H1 (cell line): ENCODE data around the gene ADAM19. TPM values are rescaled to one million over a fixed set of nuclear protein-coding genes. Genes with fewer than 3 reads are reported as not detected.

Experiments used
- CTCF ChIA-PET: fragments of 300-600 bp; sonication (Branson Sonifier 250); formaldehyde crosslinking; loops from one replicate; lab custom pipeline; 2021; ENCODE audit not compliant: partially characterized antibody; lab: Charles Lee
- POLR2A ChIA-PET: fragments of 300-600 bp; sonication (Branson Sonifier 250); formaldehyde crosslinking; loops from one replicate; lab custom pipeline; 2021; ENCODE audit warnings: inconsistent platforms; ENCODE audit not compliant: partially characterized antibody; lab: Charles Lee
- DNase-seq, 2 experiments: peaks; one replicate each; pipeline versions ENCODE4 v3.0.0 to v3.0.0-alpha.2; 2010 to 2022; ENCODE audit warnings: low spot score in 2 of 2, low read depth in 1 of 2, mixed read lengths in 1 of 2
- FAIRE-seq: peaks from 2 replicates; lab custom pipeline; 2011; peaks lifted over from hg19 to GRCh38; lab: Jason Lieb, UNC
- H2AFZ ChIP-seq: 2 replicates; pipeline ENCODE4 v1.8.1; 2012; ENCODE audit warnings: low read length, inconsistent platforms
- H2AK5ac ChIP-seq: 2 replicates; pipeline ENCODE4 v1.6.1; 2013; ENCODE audit warnings: low read depth, low read length
- H2BK120ac ChIP-seq: replicated peaks from 2 replicates; pipeline ENCODE3; 2013; ENCODE audit warnings: low read depth, low read length, inconsistent platforms
- H2BK12ac ChIP-seq: 2 replicates; pipeline ENCODE4 v1.6.1; 2013; ENCODE audit warnings: low read depth, low read length
- H2BK15ac ChIP-seq: 2 replicates; pipeline ENCODE4 v1.6.1; 2013; ENCODE audit warnings: low read length
- H2BK20ac ChIP-seq: 2 replicates; pipeline ENCODE4 v1.6.1; 2013; ENCODE audit warnings: low read length
- H2BK5ac ChIP-seq: 2 replicates; pipeline ENCODE4 v1.6.1; 2013; ENCODE audit warnings: low read depth, low read length
- H3K14ac ChIP-seq: 2 replicates; pipeline ENCODE4 v1.6.1; 2013; ENCODE audit warnings: inconsistent platforms; ENCODE audit not compliant: insufficient read length
- H3K18ac ChIP-seq: 2 replicates; pipeline ENCODE4 v1.6.1; 2013; ENCODE audit warnings: low read length; ENCODE audit errors: extremely low read depth
- H3K23ac ChIP-seq: 2 replicates; pipeline ENCODE4 v1.6.1; 2013; ENCODE audit warnings: inconsistent platforms; ENCODE audit not compliant: insufficient read length
- H3K23me2 ChIP-seq: 2 replicates; pipeline ENCODE4 v1.6.1; 2013; ENCODE audit warnings: low read depth, low read length
- H3K27ac ChIP-seq: 2 replicates; pipeline ENCODE4 v1.6.1; 2011; ENCODE audit warnings: low read depth, low read length, inconsistent platforms
- H3K27me3 ChIP-seq, 4 experiments: replicated peaks in 1 of 4; 1 replicate in 1 of 4; 2 replicates in 3 of 4; pipeline versions ENCODE4 v1.6.1 to v1.8.1; 2011 to 2013; ENCODE audit warnings: low read length in 3 of 4, mild to moderate bottlenecking in 3 of 4, inconsistent platforms in 2 of 4, mixed read lengths in 2 of 4, moderate library complexity in 1 of 4; ENCODE audit not compliant: control insufficient read depth in 3 of 4, insufficient read depth in 3 of 4; ENCODE audit errors: extremely low read depth in 1 of 4
- H3K36me3 ChIP-seq, 4 experiments: 2 replicates each; pipeline versions ENCODE4 v1.6.1 to v1.8.1; 2011 to 2013; ENCODE audit warnings: mild to moderate bottlenecking in 4 of 4, low read length in 3 of 4, moderate library complexity in 2 of 4, control low read depth in 1 of 4, inconsistent platforms in 1 of 4; ENCODE audit not compliant: insufficient read depth in 4 of 4, control insufficient read depth in 2 of 4
- H3K4ac ChIP-seq: replicated peaks from 2 replicates; pipeline ENCODE3; 2013; ENCODE audit warnings: low read length, low read depth, mixed read lengths, inconsistent platforms; ENCODE audit not compliant: insufficient read length
- H3K4me1 ChIP-seq, 4 experiments: replicated peaks in 1 of 4; 1 replicate in 1 of 4; 2 replicates in 3 of 4; pipeline versions ENCODE4 v1.6.1 to v1.8.1; 2011 to 2013; ENCODE audit warnings: low read length in 3 of 4, inconsistent platforms in 2 of 4, mixed read lengths in 1 of 4; ENCODE audit not compliant: insufficient read depth in 4 of 4, control insufficient read depth in 3 of 4
- H3K4me2 ChIP-seq, 2 experiments: 2 replicates each; pipeline versions ENCODE4 v1.6.1 to v1.8.1; 2011 to 2013; ENCODE audit warnings: low read depth in 2 of 2, low read length in 2 of 2, control low read depth in 1 of 2, inconsistent platforms in 1 of 2, mild to moderate bottlenecking in 1 of 2; ENCODE audit not compliant: insufficient read depth in 1 of 2
- H3K4me3 ChIP-seq, 4 experiments: fragments of 200-600, 300-600 bp in 1 of 4; sonication (generic), shearing (Covaris generic), sonication (Bioruptor Twin) in 1 of 4; 2 replicates each; pipeline versions ENCODE4 v1.5.1 to v1.8.1; 2011 to 2016; ENCODE audit warnings: low read length in 4 of 4, low read depth in 3 of 4, control low read depth in 2 of 4, inconsistent platforms in 2 of 4, mild to moderate bottlenecking in 2 of 4, mixed read lengths in 1 of 4, moderate library complexity in 1 of 4; ENCODE audit not compliant: insufficient read depth in 2 of 4; ENCODE audit errors: extremely low read depth in 1 of 4
- H3K56ac ChIP-seq: replicated peaks from 2 replicates; pipeline ENCODE3; 2013; ENCODE audit warnings: low read depth, mild to moderate bottlenecking, mixed read lengths, low read length, inconsistent platforms; ENCODE audit not compliant: insufficient read length
- H3K79me1 ChIP-seq: 2 replicates; pipeline ENCODE4 v1.6.1; 2013; ENCODE audit warnings: low read depth, low read length, control low read depth
- H3K79me2 ChIP-seq, 2 experiments: 2 replicates each; pipeline versions ENCODE4 v1.6.1 to v1.8.1; 2012 to 2013; ENCODE audit warnings: low read length in 2 of 2, mild to moderate bottlenecking in 2 of 2, inconsistent platforms in 1 of 2; ENCODE audit not compliant: insufficient read depth in 2 of 2, control insufficient read depth in 1 of 2
- H3K9ac ChIP-seq, 4 experiments: replicated peaks in 1 of 4; 1 replicate in 1 of 4; 2 replicates in 3 of 4; pipeline versions ENCODE4 v1.6.1 to v1.8.1; 2011 to 2013; ENCODE audit warnings: low read depth in 3 of 4, low read length in 3 of 4, control low read depth in 2 of 4, mild to moderate bottlenecking in 2 of 4, moderate library complexity in 2 of 4, inconsistent platforms in 1 of 4; ENCODE audit errors: extremely low read depth in 1 of 4
- H3K9me3 ChIP-seq, 2 experiments: 2 replicates each; pipeline versions ENCODE4 v1.6.1 to v1.8.1; 2012 to 2013; ENCODE audit warnings: mild to moderate bottlenecking in 2 of 2, moderate library complexity in 2 of 2, control low read depth in 1 of 2, inconsistent platforms in 1 of 2, low read depth in 1 of 2, low read length in 1 of 2, mixed read lengths in 1 of 2; ENCODE audit not compliant: insufficient read depth in 2 of 2
- H4K20me1 ChIP-seq, 2 experiments: replicated peaks in 1 of 2; 2 replicates each; pipeline versions ENCODE3 to v1.8.1; 2011 to 2013; ENCODE audit warnings: inconsistent platforms in 2 of 2, low read length in 2 of 2, mild to moderate bottlenecking in 1 of 2; ENCODE audit not compliant: insufficient read depth in 2 of 2, control insufficient read depth in 1 of 2
- H4K5ac ChIP-seq: 2 replicates; pipeline ENCODE4 v1.6.1; 2013; ENCODE audit warnings: low read length, low read depth, mixed read lengths, inconsistent platforms; ENCODE audit not compliant: insufficient read length
- H4K8ac ChIP-seq: 2 replicates; pipeline ENCODE4 v1.8.0; 2013; ENCODE audit warnings: mild to moderate bottlenecking, moderate library complexity, low read length, inconsistent platforms; ENCODE audit not compliant: insufficient read depth; ENCODE audit errors: extremely low read depth
- H4K91ac ChIP-seq: replicated peaks from 2 replicates; pipeline ENCODE3; 2013; ENCODE audit warnings: low read length, mixed read lengths, inconsistent platforms; ENCODE audit not compliant: insufficient read length
- RNF2 ChIP-seq: fragments of 200-900, 300-1000 bp; sonication (generic); IDR thresholded peaks from 2 replicates; pipeline ENCODE4 v1.7.1; 2016; ENCODE audit warnings: borderline replicate concordance, low read depth, mild to moderate bottlenecking, antibody characterized with exemption, low read length; ENCODE audit not compliant: poor library complexity, severe bottlenecking; ENCODE audit errors: missing control alignments
- SIRT6 ChIP-seq: IDR thresholded peaks from one replicate; pipeline ENCODE4 v1.7.1; 2012; ENCODE audit warnings: low read length, inconsistent platforms
- WGBS, 2 experiments: shearing (Covaris generic) in 1 of 2; methylation state at CpG; one replicate each; pipeline versions ENCODE4 v1.1.6 to v1.1.7; 2013 to 2015; ENCODE audit warnings: low lambda C conversion rate in 2 of 2, mixed read lengths in 2 of 2, inconsistent platforms in 1 of 2, low coverage in 1 of 2, missing lambda C conversion rate in 1 of 2; ENCODE audit not compliant: insufficient replicate concordance in 2 of 2, insufficient coverage in 1 of 2, insufficient read length in 1 of 2; ENCODE audit errors: extremely low coverage in 1 of 2, missing lambda C conversion rate in 1 of 2; 5-methylcytosine and 5-hydroxymethylcytosine counted together
- polyA plus RNA-seq, 7 experiments: library from polyadenylated mRNA; depleted of rRNA in 3 of 7; stranded (reverse) in 5 of 7; unstranded in 2 of 7; fragments of >200 nt in 5 of 7; fragments of 200-250 nt in 2 of 7; gene quantifications; 1 replicate in 5 of 7; 2 replicates in 1 of 7; 4 replicates in 1 of 7; pipeline versions ENCODE4 v1.2.1 to v1.2.3, GENCODE V29; 2011 to 2013; ENCODE audit warnings: missing spikeins in 2 of 7, mixed read lengths in 2 of 7
- total RNA-seq: library from RNA; stranded (reverse); fragmentation: NEBNext Ultra II Directional; extraction: Animal tissue kit (Norgen Biotek cat#: 25700); gene quantifications from 2 replicates; pipeline ENCODE4 v1.2.1, GENCODE V29; 2021

Gene ADAM19
- total and polyA plus RNA-seq, 2 of the 8 experiments (the other 6 are each of a cell fraction or from before 2014, with no cell fraction given), result 6.5 to 22.7 TPM

DNA sequence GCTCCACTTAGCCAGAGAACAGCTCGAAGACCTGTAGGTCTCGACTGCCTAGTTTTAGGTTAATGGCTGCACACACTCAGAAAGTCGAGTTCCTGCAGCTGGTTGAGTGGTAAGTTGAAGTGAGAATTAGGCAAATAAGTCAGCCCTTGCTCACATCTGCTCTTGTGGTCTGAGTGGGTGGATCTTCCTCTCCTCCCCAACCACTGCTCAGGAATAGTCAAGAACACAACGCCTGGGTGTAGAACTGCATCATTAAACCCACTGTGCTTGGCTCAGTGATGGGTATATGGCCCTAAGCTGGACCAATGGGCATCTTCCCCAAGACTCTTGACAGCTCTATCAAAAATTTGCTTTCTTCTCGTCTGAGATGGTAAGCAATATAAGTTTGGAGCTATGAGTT is 20.9 kb upstream of the ADAM19 start:
- no peak overlapping the region for H2BK5ac ChIP-seq
- H3K79me2 ChIP-seq, result no peaks in the 10 kb centered on the region
- no peak overlapping the region for H3K9ac ChIP-seq
- no peak overlapping the region for H2AK5ac ChIP-seq
- no peak overlapping the region for H2BK20ac ChIP-seq
- no peak for DNase-seq
- no peak overlapping the region for H2BK12ac ChIP-seq
- H4K5ac ChIP-seq, result no peak overlapping the region
- H3K4me3 ChIP-seq, result no peak overlapping the region
- no peaks in the 10 kb centered on the region for H4K20me1 ChIP-seq
- no peak overlapping the region for H3K4ac ChIP-seq
- no peak overlapping the region for H4K8ac ChIP-seq
- FAIRE-seq, result no peak
- no peaks in the 10 kb centered on the region for H3K23me2 ChIP-seq
- TF ChIP-seq RNF2 (no peak), SIRT6 (no peak)
- H3K4me1 ChIP-seq, result no peaks in the 10 kb centered on the region
- 82% methylated on average over 5 of the region's 5 CpGs; no CpG with 5 or more reads in 1 of the 2 experiments for WGBS, 2 experiments
- H3K9me3 ChIP-seq, result no peaks in the 10 kb centered on the region
- H3K23ac ChIP-seq, result no peak overlapping the region
- H3K79me1 ChIP-seq, result no peaks in the 10 kb centered on the region
- no peak overlapping the region for H3K27ac ChIP-seq
- no peaks in the 10 kb centered on the region for H3K36me3 ChIP-seq
- H3K27me3 ChIP-seq, result no peaks in the 10 kb centered on the region
- no peak overlapping the region for H4K91ac ChIP-seq
- H3K4me2 ChIP-seq, result no peak overlapping the region
- no peak overlapping the region for H3K14ac ChIP-seq
- no peak overlapping the region for H3K18ac ChIP-seq
- H2BK15ac ChIP-seq, result no peak overlapping the region
- no peak overlapping the region for H2AFZ ChIP-seq
- no peak overlapping the region for H3K56ac ChIP-seq
- H2BK120ac ChIP-seq, result no peak overlapping the region
- ChIA-PET CTCF (no interaction called here), POLR2A (no interaction called here)
